Lung (tissue), 12 donors: ENCODE results near the gene TMEFF2. TPM values are rescaled to one million over a fixed set of nuclear protein-coding genes. Genes with fewer than 3 reads are reported as not detected.

Experiments
- ATAC-seq: fragments of 200-7000 bp; cut with Tn5 transposase; one replicate; pipeline ENCODE4 v1.9.1; 2020; ENCODE audit warnings: moderate number of reproducible peaks; ENCODE audit not compliant: insufficient read depth, low FRiP score
- DNase-seq, 3 donors: peaks; one replicate each; pipeline ENCODE4 v3.0.0-alpha.2; 2013 to 2017
- H3K27ac ChIP-seq, 2 donors: one replicate each; pipeline ENCODE4 v1.5.1; 2013; ENCODE audit warnings: mild to moderate bottlenecking in 2 of 2, moderate library complexity in 2 of 2, control low read depth in 1 of 2, inconsistent platforms in 1 of 2, low read depth in 1 of 2, low read length in 1 of 2
- H3K27me3 ChIP-seq, 3 donors: one replicate each; pipeline ENCODE4 v1.5.1; 2013; ENCODE audit warnings: low read length in 2 of 3; ENCODE audit not compliant: control insufficient read depth in 3 of 3, insufficient read depth in 3 of 3
- H3K36me3 ChIP-seq, 4 donors: one replicate each; pipeline ENCODE4 v1.5.1; 2013; ENCODE audit warnings: low read length in 4 of 4, mild to moderate bottlenecking in 1 of 4, moderate library complexity in 1 of 4; ENCODE audit not compliant: control insufficient read depth in 4 of 4, insufficient read depth in 4 of 4
- H3K4me1 ChIP-seq, 5 donors: one replicate each; pipeline ENCODE4 v1.5.1; 2013; ENCODE audit warnings: low read length in 5 of 5, mild to moderate bottlenecking in 2 of 5, moderate library complexity in 1 of 5; ENCODE audit not compliant: control insufficient read depth in 5 of 5, insufficient read depth in 5 of 5
- H3K4me3 ChIP-seq: one replicate; pipeline ENCODE4 v1.5.1; 2013; ENCODE audit warnings: mild to moderate bottlenecking, control low read depth, moderate library complexity
- H3K9ac ChIP-seq, 2 donors: one replicate each; pipeline ENCODE4 v1.5.1; 2013; ENCODE audit warnings: low read length in 2 of 2, control low read depth in 1 of 2; ENCODE audit not compliant: insufficient read depth in 1 of 2
- H3K9me3 ChIP-seq, 4 donors: one replicate each; pipeline ENCODE4 v1.5.1; 2013; ENCODE audit warnings: low read length in 3 of 4, mild to moderate bottlenecking in 1 of 4, moderate library complexity in 1 of 4; ENCODE audit not compliant: control insufficient read depth in 4 of 4, insufficient read depth in 3 of 4
- WGBS, 2 donors: extraction: QIAGEN DNeasy Blood & Tissue Kit; methylation state at CpG; one replicate each; pipeline ENCODE4 v1.1.7; 2013; 5-methylcytosine and 5-hydroxymethylcytosine counted together
- polyA plus RNA-seq, 2 donors: library from polyadenylated mRNA; stranded (reverse); fragments of 200-250 nt; gene quantifications; one replicate each; pipeline ENCODE4 v1.2.1, GENCODE V29; 2013
- total RNA-seq, 2 donors: library from RNA; depleted of rRNA in 1 of 2; stranded (reverse); fragments of >200 nt in 1 of 2; gene quantifications; one replicate each; pipeline ENCODE4 v1.2.1, GENCODE V29; 2014 to 2021
- TF ChIP-seq, protein P1 (sequence below): IDR thresholded peaks from 2 replicates; pipeline ENCODE4 v1.5.1; 2012; ENCODE audit warnings: mild to moderate bottlenecking; ENCODE audit errors: control extremely low read depth, extremely low read depth
- donor health status: control.
- donor health status: control.
- donor health status: Bipolar disorder and iron deficiency.
- donor health status: healthy.
- donor health status: DM: yes; HTN: yes; CAD: no.

TMEFF2 gene
- total and polyA plus RNA-seq, 4 donors, result 0.43 TPM; not detected in 3

DNA sequence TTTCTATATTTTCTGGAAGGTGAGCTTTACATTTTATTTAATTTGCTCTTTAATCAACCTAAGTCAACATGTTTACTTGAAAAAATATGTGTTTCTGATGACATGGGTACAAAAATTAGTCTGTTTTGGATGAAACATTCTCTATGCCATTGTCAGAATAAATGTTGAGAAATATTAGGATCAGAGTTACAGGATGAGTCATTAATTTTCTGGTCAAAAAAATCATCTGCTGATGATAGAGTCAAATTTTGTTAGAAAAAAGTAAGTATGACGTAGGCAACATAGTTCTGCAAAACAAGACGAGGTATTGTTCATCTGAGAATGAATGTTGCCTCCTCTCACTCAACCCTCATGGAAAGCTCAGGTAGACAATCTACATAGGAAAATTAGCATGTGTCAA lies 240.3 kb downstream of the TMEFF2 start:
- no peak overlapping the region for H3K9ac ChIP-seq
- 60 to 65% methylated on average over 2 of the region's 2 CpGs for WGBS, 2 donors
- no peaks in the 10 kb centered on the region for H3K36me3 ChIP-seq
- TF ChIP-seq, protein P1, sequence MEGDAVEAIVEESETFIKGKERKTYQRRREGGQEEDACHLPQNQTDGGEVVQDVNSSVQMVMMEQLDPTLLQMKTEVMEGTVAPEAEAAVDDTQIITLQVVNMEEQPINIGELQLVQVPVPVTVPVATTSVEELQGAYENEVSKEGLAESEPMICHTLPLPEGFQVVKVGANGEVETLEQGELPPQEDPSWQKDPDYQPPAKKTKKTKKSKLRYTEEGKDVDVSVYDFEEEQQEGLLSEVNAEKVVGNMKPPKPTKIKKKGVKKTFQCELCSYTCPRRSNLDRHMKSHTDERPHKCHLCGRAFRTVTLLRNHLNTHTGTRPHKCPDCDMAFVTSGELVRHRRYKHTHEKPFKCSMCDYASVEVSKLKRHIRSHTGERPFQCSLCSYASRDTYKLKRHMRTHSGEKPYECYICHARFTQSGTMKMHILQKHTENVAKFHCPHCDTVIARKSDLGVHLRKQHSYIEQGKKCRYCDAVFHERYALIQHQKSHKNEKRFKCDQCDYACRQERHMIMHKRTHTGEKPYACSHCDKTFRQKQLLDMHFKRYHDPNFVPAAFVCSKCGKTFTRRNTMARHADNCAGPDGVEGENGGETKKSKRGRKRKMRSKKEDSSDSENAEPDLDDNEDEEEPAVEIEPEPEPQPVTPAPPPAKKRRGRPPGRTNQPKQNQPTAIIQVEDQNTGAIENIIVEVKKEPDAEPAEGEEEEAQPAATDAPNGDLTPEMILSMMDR, result no peak
- DNase-seq, result no peak
- H3K9me3 ChIP-seq, result no peaks in the 10 kb centered on the region
- peaks cover 0 to 7% (median 0%) of the 10 kb centered on the region in 5 donors for H3K4me1 ChIP-seq
- H3K4me3 ChIP-seq, result no peak overlapping the region
- H3K27ac ChIP-seq, result no peak overlapping the region
- no peaks in the 10 kb centered on the region for H3K27me3 ChIP-seq
- no peak for ATAC-seq

- H3K9me3 ChIP-seq, result no peaks in the 10 kb centered on the region
- DNase-seq, result no peak
- H3K9ac ChIP-seq, result no peak overlapping the region
- peaks cover 0 to 2% (median 0%) of the 10 kb centered on the region in 5 donors for H3K4me1 ChIP-seq
- no peak overlapping the region for H3K27ac ChIP-seq
- H3K27me3 ChIP-seq, result no peaks in the 10 kb centered on the region
- WGBS, 2 donors, result 86 to 90% methylated on average over 8 of the region's 8 CpGs
- H3K36me3 ChIP-seq, result no peaks in the 10 kb centered on the region
- ATAC-seq, result no peak
- no peak overlapping the region for H3K4me3 ChIP-seq
- TF ChIP-seq, protein P1, result no peak
Measured at GRCh38 chr2:191952515-191953270, 242.0 kb downstream of the TMEFF2 start.

- no peak overlapping the region for H3K27ac ChIP-seq
- TF ChIP-seq, protein P1, result no peak
- 82 to 92% methylated on average over 1 of the region's 1 CpG for WGBS, 2 donors
- ATAC-seq (no peak), DNase-seq (no peak)
- H3K9me3 ChIP-seq, result no peaks in the 10 kb centered on the region
- H3K9ac ChIP-seq, result no peak overlapping the region
- H3K27me3 ChIP-seq, result no peaks in the 10 kb centered on the region
- no peak overlapping the region for H3K4me3 ChIP-seq
- H3K4me1 ChIP-seq, result peaks cover 0 to 2% (median 0%) of the 10 kb centered on the region in 5 donors
- H3K36me3 ChIP-seq, result no peaks in the 10 kb centered on the region
Measured at GRCh38 chr2:191951832-191952231, 242.9 kb downstream of the TMEFF2 start.
